ENCODE measurements around the gene TUBG2.

Gene TUBG2

DNA sequence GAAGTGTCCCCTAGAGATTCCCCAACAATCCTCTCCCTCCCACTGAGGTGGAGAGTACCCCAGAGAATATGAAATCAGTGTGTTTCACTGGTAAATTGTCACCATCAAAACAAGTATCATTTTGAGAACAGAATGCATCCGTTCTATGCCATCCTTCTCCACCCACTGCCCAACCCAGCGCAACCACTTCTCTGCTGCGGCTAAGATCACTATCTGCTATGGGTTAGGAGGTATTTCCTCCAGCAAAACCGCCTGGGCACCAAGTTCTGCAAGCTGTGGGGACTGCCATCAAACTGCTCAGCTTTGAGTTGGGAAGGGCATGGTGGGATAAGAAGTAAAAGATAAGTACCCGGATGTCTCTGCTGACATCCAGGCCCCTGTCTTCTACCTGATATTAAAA is 47.6 kb downstream of the TUBG2 start:
- no peaks in the 10 kb centered on the region for H3K9me3 ChIP-seq (ENCODE audit: insufficient read depth, low read length)
- no peak for DNase-seq (ENCODE audit: low read depth, low spot score)
- peaks cover 74% of the 10 kb centered on the region for H3K36me3 ChIP-seq (ENCODE audit: insufficient read depth, insufficient read length, low read length)
- no peak overlapping the region for H3K9ac ChIP-seq (ENCODE audit: insufficient read length, low read depth)
- TF ChIP-seq YY1 (IDR thresholded peaks at IDR 0.05; ENCODE audit: insufficient read depth, insufficient read length) (no peak), SUZ12 (IDR thresholded peaks at IDR 0.05; ENCODE audit: extremely low read depth, insufficient read depth, insufficient read length) (no peak), ZNF274 (IDR thresholded peaks at IDR 0.05; ENCODE audit: low read depth, low read length) (no peak)
- H3K27me3 ChIP-seq (ENCODE audit: insufficient read depth, insufficient read length) = no peaks in the 10 kb centered on the region
- no peaks in the 10 kb centered on the region for H3K4me1 ChIP-seq (ENCODE audit: insufficient read depth, insufficient read length)
- H3K4me3 ChIP-seq (ENCODE audit: insufficient read length, low read depth) = no peak overlapping the region

DNA sequence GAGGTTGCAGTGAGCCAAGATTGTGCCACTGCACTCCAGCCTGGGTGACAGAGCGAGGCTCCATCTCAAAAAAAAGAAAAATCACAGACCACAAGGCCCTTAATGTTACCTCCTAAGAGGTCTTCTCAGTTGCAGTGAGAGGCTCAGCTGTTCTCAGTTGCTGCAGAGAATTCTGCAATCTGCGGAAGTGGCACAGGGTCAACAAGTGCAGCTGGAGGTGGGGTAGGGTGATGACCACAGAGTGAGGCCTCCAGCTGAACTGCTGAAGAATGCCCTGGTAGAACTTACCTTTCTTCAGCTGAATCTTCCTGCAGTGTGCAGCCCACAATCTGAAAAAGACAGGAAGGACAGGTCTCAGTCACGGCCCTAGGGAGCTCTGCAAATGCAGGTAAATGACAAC is 49.5 kb downstream of the TUBG2 start:
- Histone ChIP-seq H3K4me3 (ENCODE audit: insufficient read length, low read depth) (no peak overlapping the region), H3K27me3 (ENCODE audit: insufficient read depth, insufficient read length) (no peaks in the 10 kb centered on the region), H3K9ac (ENCODE audit: insufficient read length, low read depth) (no peak overlapping the region), H3K9me3 (ENCODE audit: insufficient read depth, low read length) (no peaks in the 10 kb centered on the region), H3K36me3 (ENCODE audit: insufficient read depth, insufficient read length, low read length) (peaks cover 74% of the 10 kb centered on the region), H3K4me1 (ENCODE audit: insufficient read depth, insufficient read length) (no peaks in the 10 kb centered on the region)
- TF ChIP-seq YY1 (IDR thresholded peaks at IDR 0.05; ENCODE audit: insufficient read depth, insufficient read length) = no peak
- no peak for TF ChIP-seq SUZ12 (IDR thresholded peaks at IDR 0.05; ENCODE audit: extremely low read depth, insufficient read depth, insufficient read length)
- TF ChIP-seq ZNF274 (IDR thresholded peaks at IDR 0.05; ENCODE audit: low read depth, low read length) = no peak
- DNase-seq (ENCODE audit: low read depth, low spot score) = no peak

DNA sequence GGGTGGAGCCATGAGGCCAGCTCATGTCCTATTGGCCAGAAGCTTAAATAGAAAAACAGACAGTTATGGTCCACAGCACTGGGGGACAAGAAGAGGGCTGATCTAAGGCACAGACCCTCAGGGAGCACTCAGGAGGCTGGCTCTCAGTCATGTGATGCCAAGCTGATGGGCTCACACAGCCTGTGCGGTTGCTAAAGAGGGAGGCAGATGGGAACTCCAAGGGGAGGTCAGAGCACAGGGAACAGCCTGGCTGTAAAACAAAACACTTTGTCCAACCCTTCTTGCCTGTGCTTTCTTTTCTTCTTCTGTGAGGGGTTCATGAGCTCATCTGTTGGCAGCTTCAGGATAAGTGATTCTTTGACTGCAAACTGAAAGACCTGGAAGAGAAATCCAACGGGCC is 50.5 kb downstream of the TUBG2 start:
- Histone ChIP-seq H3K4me3 (ENCODE audit: insufficient read length, low read depth) (no peak overlapping the region), H3K9ac (ENCODE audit: insufficient read length, low read depth) (no peak overlapping the region), H3K27me3 (ENCODE audit: insufficient read depth, insufficient read length) (no peaks in the 10 kb centered on the region), H3K9me3 (ENCODE audit: insufficient read depth, low read length) (no peaks in the 10 kb centered on the region), H3K4me1 (ENCODE audit: insufficient read depth, insufficient read length) (no peaks in the 10 kb centered on the region), H3K36me3 (ENCODE audit: insufficient read depth, insufficient read length, low read length) (peaks cover 67% of the 10 kb centered on the region)
- no peak for TF ChIP-seq YY1 (IDR thresholded peaks at IDR 0.05; ENCODE audit: insufficient read depth, insufficient read length)
- no peak for TF ChIP-seq ZNF274 (IDR thresholded peaks at IDR 0.05; ENCODE audit: low read depth, low read length)
- no peak for TF ChIP-seq SUZ12 (IDR thresholded peaks at IDR 0.05; ENCODE audit: extremely low read depth, insufficient read depth, insufficient read length)
- DNase-seq (ENCODE audit: low read depth, low spot score) = no peak
